H9 (cell line): ENCODE data around the gene PRDX1. TPM values are rescaled to one million over a fixed set of nuclear protein-coding genes. Genes with fewer than 3 reads are reported as not detected.

ENCODE experiments used
- DNase-seq: peaks from one replicate; pipeline ENCODE4 v3.0.0-alpha.2; 2017
- H2AFZ ChIP-seq: one replicate; pipeline ENCODE4 v1.6.1; 2013; ENCODE audit warnings: mild to moderate bottlenecking, low read length, control low read depth, moderate library complexity
- H2AK5ac ChIP-seq: 2 replicates; pipeline ENCODE4 v1.6.1; 2013; ENCODE audit warnings: low read length, control low read depth, mixed read lengths; ENCODE audit not compliant: insufficient read length
- H2BK120ac ChIP-seq: one replicate; pipeline ENCODE4 v1.6.1; 2013; ENCODE audit warnings: low read depth, mild to moderate bottlenecking, low read length, control low read depth, inconsistent platforms; ENCODE audit not compliant: poor library complexity, severe bottlenecking
- H2BK12ac ChIP-seq: 2 replicates; pipeline ENCODE4 v1.6.1; 2013; ENCODE audit warnings: low read length, control low read depth, mixed read lengths, low read depth; ENCODE audit not compliant: insufficient read length
- H2BK15ac ChIP-seq: 2 replicates; pipeline ENCODE4 v1.6.1; 2013; ENCODE audit warnings: low read depth, low read length, control low read depth
- H2BK20ac ChIP-seq: one replicate; pipeline ENCODE4 v1.6.1; 2013; ENCODE audit warnings: low read depth, mild to moderate bottlenecking, low read length, control low read depth, inconsistent platforms; ENCODE audit not compliant: poor library complexity, severe bottlenecking
- H2BK5ac ChIP-seq: 2 replicates; pipeline ENCODE4 v1.6.1; 2013; ENCODE audit warnings: low read length, control low read depth, mixed read lengths; ENCODE audit not compliant: insufficient read length
- H3K14ac ChIP-seq: 2 replicates; pipeline ENCODE4 v1.6.1; 2013; ENCODE audit warnings: low read length, control low read depth; ENCODE audit not compliant: insufficient read depth
- H3K18ac ChIP-seq: 2 replicates; pipeline ENCODE4 v1.6.1; 2013; ENCODE audit warnings: low read depth, mild to moderate bottlenecking, mixed read lengths, low read length, control low read depth; ENCODE audit not compliant: insufficient read length
- H3K23ac ChIP-seq: 2 replicates; pipeline ENCODE4 v1.6.1; 2013; ENCODE audit warnings: low read length, control low read depth, mixed read lengths, low read depth; ENCODE audit not compliant: insufficient read length
- H3K23me2 ChIP-seq: 2 replicates; pipeline ENCODE4 v1.6.1; 2013; ENCODE audit warnings: low read depth, mild to moderate bottlenecking, mixed read lengths, low read length, control low read depth; ENCODE audit not compliant: insufficient read length, poor library complexity, severe bottlenecking
- H3K27ac ChIP-seq: 2 replicates; pipeline ENCODE4 v1.5.1; 2013; ENCODE audit warnings: low read length, control low read depth, mixed read lengths, low read depth; ENCODE audit not compliant: insufficient read length
- H3K27me3 ChIP-seq: 2 replicates; pipeline ENCODE4 v1.6.1; 2013; ENCODE audit warnings: low read length, control low read depth, inconsistent platforms; ENCODE audit not compliant: insufficient read depth
- H3K4ac ChIP-seq: 2 replicates; pipeline ENCODE4 v1.6.1; 2013; ENCODE audit warnings: low read depth, mild to moderate bottlenecking, control low read depth, inconsistent platforms, low read length, moderate library complexity
- H3K4me1 ChIP-seq: 2 replicates; pipeline ENCODE4 v1.6.1; 2013; ENCODE audit warnings: low read length, control low read depth, inconsistent platforms; ENCODE audit not compliant: insufficient read depth
- H3K4me2 ChIP-seq: 2 replicates; pipeline ENCODE4 v1.6.1; 2013; ENCODE audit warnings: low read length, control low read depth, mixed read lengths; ENCODE audit not compliant: insufficient read length, insufficient read depth
- H3K56ac ChIP-seq: 2 replicates; pipeline ENCODE4 v1.6.1; 2013; ENCODE audit warnings: low read depth, mild to moderate bottlenecking, mixed read lengths, low read length, control low read depth; ENCODE audit not compliant: insufficient read length
- H3K79me1 ChIP-seq: 2 replicates; pipeline ENCODE4 v1.6.1; 2013; ENCODE audit warnings: low read depth, mild to moderate bottlenecking, moderate library complexity, low read length, control low read depth, inconsistent platforms; ENCODE audit not compliant: insufficient read depth, poor library complexity, severe bottlenecking
- H3K79me2 ChIP-seq: 2 replicates; pipeline ENCODE4 v1.6.1; 2013; ENCODE audit warnings: low read length, control low read depth, inconsistent platforms; ENCODE audit not compliant: insufficient read depth
- H3K9ac ChIP-seq: 2 replicates; pipeline ENCODE4 v1.6.1; 2013; ENCODE audit warnings: low read length, control low read depth, mixed read lengths; ENCODE audit not compliant: insufficient read length; ENCODE audit errors: extremely low read depth
- H3K9me3 ChIP-seq: one replicate; pipeline ENCODE4 v1.6.1; 2013; ENCODE audit warnings: low read depth, low read length, inconsistent platforms; ENCODE audit not compliant: control insufficient read depth
- H3T11ph ChIP-seq: one replicate; pipeline ENCODE4 v1.6.1; 2013; ENCODE audit warnings: mild to moderate bottlenecking, low read length, control low read depth, inconsistent platforms
- H4K20me1 ChIP-seq: one replicate; pipeline ENCODE4 v1.6.1; 2013; ENCODE audit not compliant: control insufficient read depth, insufficient read length, insufficient read depth
- H4K5ac ChIP-seq: 2 replicates; pipeline ENCODE4 v1.6.1; 2013; ENCODE audit warnings: low read depth, mild to moderate bottlenecking, mixed read lengths, low read length, control low read depth; ENCODE audit not compliant: insufficient read length
- H4K8ac ChIP-seq: replicated peaks from 2 replicates; pipeline ENCODE4 v1.6.1; 2013; ENCODE audit warnings: low read length, control low read depth, mixed read lengths, low read depth; ENCODE audit not compliant: insufficient read length
- H4K91ac ChIP-seq: 2 replicates; pipeline ENCODE4 v1.6.1; 2013; ENCODE audit warnings: low read depth, mild to moderate bottlenecking, moderate library complexity, mixed read lengths, low read length, control low read depth; ENCODE audit not compliant: insufficient read length
- H3K27ac Mint-ChIP-seq, 3 experiments: 2 replicates in 2 of 3; 3 replicates in 1 of 3; pipeline ENCODE4 v1.8.0; 2020 to 2021; ENCODE audit warnings: mixed read lengths in 3 of 3, mild to moderate bottlenecking in 1 of 3, moderate library complexity in 1 of 3
- H3K27me3 Mint-ChIP-seq: 2 replicates; pipeline ENCODE4 v1.8.0; 2021; ENCODE audit warnings: low read depth, mild to moderate bottlenecking, moderate library complexity, mixed read lengths
- H3K36me3 Mint-ChIP-seq, 3 experiments: 2 replicates in 2 of 3; 3 replicates in 1 of 3; pipeline ENCODE4 v1.8.0; 2020 to 2021; ENCODE audit warnings: low read depth in 3 of 3, mixed read lengths in 3 of 3; ENCODE audit not compliant: insufficient read depth in 1 of 3
- H3K4me1 Mint-ChIP-seq, 2 experiments: 2 replicates each; pipeline ENCODE4 v1.8.0; 2020; ENCODE audit warnings: mixed read lengths in 2 of 2
- H3K4me3 Mint-ChIP-seq, 2 experiments: 2 replicates in 1 of 2; 3 replicates in 1 of 2; pipeline ENCODE4 v1.8.0; 2020 to 2021; ENCODE audit warnings: mild to moderate bottlenecking in 2 of 2, mixed read lengths in 2 of 2, moderate library complexity in 1 of 2
- H3K9me3 Mint-ChIP-seq, 2 experiments: 2 replicates in 1 of 2; 3 replicates in 1 of 2; pipeline ENCODE4 v1.8.0; 2020; ENCODE audit warnings: mild to moderate bottlenecking in 2 of 2, mixed read lengths in 2 of 2, moderate library complexity in 1 of 2
- WGBS: extraction: QIAGEN DNeasy Blood & Tissue Kit; methylation state at CpG from one replicate; pipeline ENCODE4 v1.1.7; 2013; ENCODE audit warnings: missing lambda C conversion rate, low lambda C conversion rate, mixed read lengths; ENCODE audit not compliant: insufficient read length; ENCODE audit errors: extremely low coverage; 5-methylcytosine and 5-hydroxymethylcytosine counted together
- total RNA-seq: library from RNA; stranded (reverse); gene quantifications from 2 replicates; pipeline ENCODE4 v1.2.1, GENCODE V29; 2021
- TF ChIP-seq, protein P1 (sequence below): fragments of 200-600 bp; sonication (generic); conservative IDR thresholded peaks from 3 replicates; pipeline ENCODE4 v1.8.0; 2021; ENCODE audit warnings: antibody characterized with exemption, mild to moderate bottlenecking

Gene PRDX1
- total RNA-seq, 1 experiment from 2014 or later: 1,003 TPM

DNA sequence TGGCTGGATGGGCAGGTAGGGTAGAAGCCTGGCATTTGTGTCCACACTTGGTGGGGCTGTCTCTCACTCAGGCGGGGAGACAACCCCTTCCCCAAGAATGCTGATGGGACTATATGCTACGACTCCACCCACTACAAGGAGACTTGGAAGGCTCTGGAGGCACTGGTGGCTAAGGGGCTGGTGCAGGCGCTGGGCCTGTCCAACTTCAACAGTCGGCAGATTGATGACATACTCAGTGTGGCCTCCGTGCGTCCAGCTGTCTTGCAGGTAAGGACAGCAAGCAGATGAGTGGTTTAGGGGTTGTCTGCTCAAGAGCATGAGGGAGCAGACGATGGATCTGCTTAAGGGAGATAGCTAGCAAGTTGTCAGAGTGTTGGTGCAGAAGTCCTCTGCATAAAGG, 46.2 kb upstream of the PRDX1 start:
- H4K20me1 ChIP-seq: no peaks in the 10 kb centered on the region
- Mint-ChIP-seq H3K9me3 (no peaks in the 10 kb centered on the region), H3K4me3 (no peak overlapping the region), H3K4me1 (peaks cover 8 to 9% of the 10 kb centered on the region in 2 experiments), H3K27me3 (no peaks in the 10 kb centered on the region), H3K36me3 (peaks cover 39 to 76% (median 57%) of the 10 kb centered on the region in 3 experiments), H3K27ac (peak overlapping the region in 2 of 3 experiments; percentile 3 to 7; a peak in 2 of 7 replicates)
- H4K8ac ChIP-seq: no peak overlapping the region
- no peaks in the 10 kb centered on the region for H3K27me3 ChIP-seq
- TF ChIP-seq, protein P1, sequence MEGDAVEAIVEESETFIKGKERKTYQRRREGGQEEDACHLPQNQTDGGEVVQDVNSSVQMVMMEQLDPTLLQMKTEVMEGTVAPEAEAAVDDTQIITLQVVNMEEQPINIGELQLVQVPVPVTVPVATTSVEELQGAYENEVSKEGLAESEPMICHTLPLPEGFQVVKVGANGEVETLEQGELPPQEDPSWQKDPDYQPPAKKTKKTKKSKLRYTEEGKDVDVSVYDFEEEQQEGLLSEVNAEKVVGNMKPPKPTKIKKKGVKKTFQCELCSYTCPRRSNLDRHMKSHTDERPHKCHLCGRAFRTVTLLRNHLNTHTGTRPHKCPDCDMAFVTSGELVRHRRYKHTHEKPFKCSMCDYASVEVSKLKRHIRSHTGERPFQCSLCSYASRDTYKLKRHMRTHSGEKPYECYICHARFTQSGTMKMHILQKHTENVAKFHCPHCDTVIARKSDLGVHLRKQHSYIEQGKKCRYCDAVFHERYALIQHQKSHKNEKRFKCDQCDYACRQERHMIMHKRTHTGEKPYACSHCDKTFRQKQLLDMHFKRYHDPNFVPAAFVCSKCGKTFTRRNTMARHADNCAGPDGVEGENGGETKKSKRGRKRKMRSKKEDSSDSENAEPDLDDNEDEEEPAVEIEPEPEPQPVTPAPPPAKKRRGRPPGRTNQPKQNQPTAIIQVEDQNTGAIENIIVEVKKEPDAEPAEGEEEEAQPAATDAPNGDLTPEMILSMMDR: no peak
- no peak overlapping the region for H2BK12ac ChIP-seq
- H3K4ac ChIP-seq: no peak overlapping the region
- H3K9ac ChIP-seq: no peak overlapping the region
- H2BK15ac ChIP-seq: no peak overlapping the region
- H3K27ac ChIP-seq: no peak overlapping the region
- no peak overlapping the region for H2AFZ ChIP-seq
- H2BK120ac ChIP-seq: no peak overlapping the region
- H2AK5ac ChIP-seq: no peak overlapping the region
- 0 out of 2 replicates have a peak, but pooled peaks cover under 1% of the 10 kb centered on the region for H3K4me1 ChIP-seq
- H3K56ac ChIP-seq: no peak overlapping the region
- H3K14ac ChIP-seq: no peak overlapping the region
- H3K9me3 ChIP-seq: no peaks in the 10 kb centered on the region
- no peak overlapping the region for H3T11ph ChIP-seq
- H3K79me1 ChIP-seq: no peaks in the 10 kb centered on the region
- H2BK20ac ChIP-seq: no peak overlapping the region
- no CpG with 5 or more reads among the region's 7 CpGs for WGBS
- no peak overlapping the region for H3K4me2 ChIP-seq
- no peaks in the 10 kb centered on the region for H3K23me2 ChIP-seq
- H3K79me2 ChIP-seq: no peaks in the 10 kb centered on the region
- H4K91ac ChIP-seq: no peak overlapping the region
- H3K18ac ChIP-seq: no peak overlapping the region
- DNase-seq: no peak
- H2BK5ac ChIP-seq: no peak overlapping the region
- H3K23ac ChIP-seq: no peak overlapping the region
- no peak overlapping the region for H4K5ac ChIP-seq
